ENCODE data around the gene RNF157. TPM values are rescaled to one million over a fixed set of nuclear protein-coding genes. Genes with fewer than 3 reads are reported as not detected.

Gene RNF157
- polyA plus RNA-seq, 2 of the 4 experiments (the other 2 are of a cell fraction), result 7.2 to 8.5 TPM

- no peak overlapping the region for H3K4me2 ChIP-seq
- 97% methylated on average over 11 of the region's 11 CpGs for WGBS (ENCODE audit: missing lambda C conversion rate)
- ChIA-PET POLR2A (no interaction called here), CTCF (interaction anchor here (0.6 to 3.4 kb wide), 6 partner anchors 10 to 189 kb away, joined by 3 to 12 read pairs (median 8); partner anchors contain the start of genes EXOC7 and MRPL38)
- TF ChIP-seq POLR2A (IDR thresholded peaks at IDR 0.05; ENCODE audit: low read length) (no peak), JUNB (IDR thresholded peaks at IDR 0.05) (no peak)
- FAIRE-seq, result no peak
- H3K9me3 ChIP-seq, result no peaks in the 10 kb centered on the region
- ATAC-seq, result no peak
- DNase-seq (ENCODE audit: low read depth in 1 of 2, low spot score in 1 of 2), result no peak
- no peak overlapping the region for H3K27ac ChIP-seq
- no peak overlapping the region for H3K4me3 ChIP-seq
- H3K4me1 ChIP-seq, result no peaks in the 10 kb centered on the region
Observed at GRCh38 chr17:76094046-76094445, 146.2 kb downstream of the RNF157 start.

- 96% methylated on average over 20 of the region's 20 CpGs for WGBS (ENCODE audit: missing lambda C conversion rate)
- ChIA-PET CTCF (interaction anchor here (0.5 to 3.4 kb wide), 12 partner anchors 9 to 188 kb away, joined by 3 to 12 read pairs (median 6); partner anchors contain the start of genes EXOC7, GALR2 and MRPL38), POLR2A (no interaction called here)
- ATAC-seq (no peak), DNase-seq (ENCODE audit: low read depth in 1 of 2, low spot score in 1 of 2) (no peak), FAIRE-seq (no peak)
- H3K27ac ChIP-seq, result no peak overlapping the region
- no peak overlapping the region for H3K4me2 ChIP-seq
- no peak overlapping the region for H3K4me3 ChIP-seq
- TF ChIP-seq RFX5 (IDR thresholded peaks at IDR 0.05), result no peak
- no peak for TF ChIP-seq EHMT2 (IDR thresholded peaks at IDR 0.05; ENCODE audit: low read depth)
- TF ChIP-seq RAD21 (conservative IDR thresholded peaks at IDR 0.05 in 1 of 2, IDR thresholded peaks at IDR 0.05 in 1 of 2), result no peak
- TF ChIP-seq CBX8 (IDR thresholded peaks at IDR 0.05), result no peak
- no peak for TF ChIP-seq CBX2 (IDR thresholded peaks at IDR 0.05; ENCODE audit: borderline replicate concordance, low read depth)
- no peak for TF ChIP-seq REST (IDR thresholded peaks at IDR 0.05)
- TF ChIP-seq MAFK (IDR thresholded peaks at IDR 0.05; ENCODE audit: partially characterized antibody), result no peak
- TF ChIP-seq JUN (IDR thresholded peaks at IDR 0.05), result no peak
- TF ChIP-seq FOSL2 (IDR thresholded peaks at IDR 0.05), result no peak
- TF ChIP-seq FOSL2 (CRISPR knock-in tag; IDR thresholded peaks at IDR 0.05), result no peak
- no peaks in the 10 kb centered on the region for H3K9me3 ChIP-seq
- no peaks in the 10 kb centered on the region for H3K4me1 ChIP-seq
Observed at GRCh38 chr17:76092526-76093413, 147.5 kb downstream of the RNF157 start.

Small RNA genes lying within 50 kb of the gene (small RNA-seq; reads per million reads assigned to genes)
- 0 reads per million in 6 experiments for gene ATP5MGP6
- 0 to 8.4 (median 0) reads per million in 6 experiments for gene MIR6868

Other genes starting within 250 kb of the RNF157 start
- 5.5 and 8.6 TPM in 2 replicates for gene CDK3, start 239.6 kb downstream of the RNF157 start, polyA plus RNA-seq (2011; rRNA removed)
- 4.7 to 5.2 TPM (median 5.1 TPM) in 3 replicates for gene CDK3, start 239.6 kb downstream of the RNF157 start, polyA plus RNA-seq (2017; fragmentation: RNase III; extraction: RNeasy Plus Mini Kit Qiagen cat#74134 plus additional on column Dnase treatment)
- 4.0 and 4.1 TPM in 2 replicates for gene EVPL, start 213.2 kb downstream of the RNF157 start, polyA plus RNA-seq (2011; rRNA removed)
- gene EVPL, start 213.2 kb downstream of the RNF157 start, polyA plus RNA-seq (2017; fragmentation: RNase III; extraction: RNeasy Plus Mini Kit Qiagen cat#74134 plus additional on column Dnase treatment), result 11.2 to 14.6 TPM (median 13.9 TPM) in 3 replicates
- gene SRP68, start 168.0 kb downstream of the RNF157 start, polyA plus RNA-seq (2011; rRNA removed), result 123 and 139 TPM in 2 replicates
- gene SRP68, start 168.0 kb downstream of the RNF157 start, polyA plus RNA-seq (2017; fragmentation: RNase III; extraction: RNeasy Plus Mini Kit Qiagen cat#74134 plus additional on column Dnase treatment), result 113 to 123 TPM (median 121 TPM) in 3 replicates
- 0.32 and 0.38 TPM in 2 replicates for gene GALR2, start 165.7 kb downstream of the RNF157 start, polyA plus RNA-seq (2011; rRNA removed)
- 0.44 to 0.60 TPM (median 0.59 TPM) in 3 replicates for gene GALR2, start 165.7 kb downstream of the RNF157 start, polyA plus RNA-seq (2017; fragmentation: RNase III; extraction: RNeasy Plus Mini Kit Qiagen cat#74134 plus additional on column Dnase treatment)
- 0.12 TPM in 1 of 2 replicates, not detected in the other for gene ZACN, start 161.3 kb downstream of the RNF157 start, polyA plus RNA-seq (2011; rRNA removed)
- gene ZACN, start 161.3 kb downstream of the RNF157 start, polyA plus RNA-seq (2017; fragmentation: RNase III; extraction: RNeasy Plus Mini Kit Qiagen cat#74134 plus additional on column Dnase treatment), result 0.20 to 0.30 TPM (median 0.21 TPM) in 3 replicates
- gene EXOC7, start 136.7 kb downstream of the RNF157 start, polyA plus RNA-seq (2011; rRNA removed), result 64.5 and 76.4 TPM in 2 replicates
- gene EXOC7, start 136.7 kb downstream of the RNF157 start, polyA plus RNA-seq (2017; fragmentation: RNase III; extraction: RNeasy Plus Mini Kit Qiagen cat#74134 plus additional on column Dnase treatment), result 63.0 to 72.3 TPM (median 71.0 TPM) in 3 replicates
- gene FOXJ1, start 99.2 kb downstream of the RNF157 start, polyA plus RNA-seq (2011; rRNA removed), result 0.09 TPM in 2 replicates
- gene FOXJ1, start 99.2 kb downstream of the RNF157 start, polyA plus RNA-seq (2017; fragmentation: RNase III; extraction: RNeasy Plus Mini Kit Qiagen cat#74134 plus additional on column Dnase treatment), result 0.21 to 0.50 TPM (median 0.40 TPM) in 3 replicates
- 13.8 and 21.5 TPM in 2 replicates for gene UBALD2, start 24.9 kb upstream of the RNF157 start, polyA plus RNA-seq (2011; rRNA removed)
- 11.4 to 12.9 TPM (median 12.8 TPM) in 3 replicates for gene UBALD2, start 24.9 kb upstream of the RNF157 start, polyA plus RNA-seq (2017; fragmentation: RNase III; extraction: RNeasy Plus Mini Kit Qiagen cat#74134 plus additional on column Dnase treatment)
- 0.57 and 0.86 TPM in 2 replicates for gene QRICH2, start 67.8 kb upstream of the RNF157 start, polyA plus RNA-seq (2011; rRNA removed)
- gene QRICH2, start 67.8 kb upstream of the RNF157 start, polyA plus RNA-seq (2017; fragmentation: RNase III; extraction: RNeasy Plus Mini Kit Qiagen cat#74134 plus additional on column Dnase treatment), result 0.88 to 1.7 TPM (median 1.0 TPM) in 3 replicates
- gene PRPSAP1, start 113.4 kb upstream of the RNF157 start, polyA plus RNA-seq (2011; rRNA removed), result 80.9 and 92.1 TPM in 2 replicates
- 61.9 to 63.7 TPM (median 63.3 TPM) in 3 replicates for gene PRPSAP1, start 113.4 kb upstream of the RNF157 start, polyA plus RNA-seq (2017; fragmentation: RNase III; extraction: RNeasy Plus Mini Kit Qiagen cat#74134 plus additional on column Dnase treatment)
- 4.6 and 4.7 TPM in 2 replicates for gene SPHK1, start 144.1 kb upstream of the RNF157 start, polyA plus RNA-seq (2011; rRNA removed)
- 11.8 to 14.9 TPM (median 13.0 TPM) in 3 replicates for gene SPHK1, start 144.1 kb upstream of the RNF157 start, polyA plus RNA-seq (2017; fragmentation: RNase III; extraction: RNeasy Plus Mini Kit Qiagen cat#74134 plus additional on column Dnase treatment)
- gene UBE2O, start 212.7 kb upstream of the RNF157 start, polyA plus RNA-seq (2011; rRNA removed), result 22.0 and 28.8 TPM in 2 replicates
- gene UBE2O, start 212.7 kb upstream of the RNF157 start, polyA plus RNA-seq (2017; fragmentation: RNase III; extraction: RNeasy Plus Mini Kit Qiagen cat#74134 plus additional on column Dnase treatment), result 24.5 to 25.9 TPM (median 25.7 TPM) in 3 replicates
- 0.08 TPM in 1 of 2 replicates, not detected in the other for gene AANAT, start 227.1 kb upstream of the RNF157 start, polyA plus RNA-seq (2011; rRNA removed)
- 0.13 TPM in 1 of 3 replicates, not detected in the others for gene AANAT, start 227.1 kb upstream of the RNF157 start, polyA plus RNA-seq (2017; fragmentation: RNase III; extraction: RNeasy Plus Mini Kit Qiagen cat#74134 plus additional on column Dnase treatment)